Skin epidermis (tissue), 12 donors: ENCODE data around the gene TUBA4A.
A peak's percentile ranks its signal among the peaks of the same experiment; 100 is the strongest.
"Not testable (repeated sequence)": the region's sequence is repeated elsewhere in the genome, so short reads cannot be mapped to it uniquely, and the experiment has no call there.

Experiments used
- H3K27ac ChIP-seq, 21 experiments: fragments of 200-600 bp; sonication (generic) in 11 of 21; one replicate each; pipeline ENCODE4 v1.5.0; 2020; ENCODE audit warnings: mild to moderate bottlenecking in 3 of 21, inconsistent platforms in 2 of 21, moderate library complexity in 2 of 21
- H3K4me3 ChIP-seq, 7 experiments: fragments of 200-600 bp; sonication (generic) in 2 of 7; one replicate each; pipeline ENCODE4 v1.5.0; 2020; ENCODE audit warnings: inconsistent platforms in 2 of 7, mild to moderate bottlenecking in 2 of 7, moderate library complexity in 1 of 7

The TUBA4A gene

GRCh38 chr2:219272995-219273394 is 19.3 kb upstream of the TUBA4A start:
- Histone ChIP-seq H3K4me3 (no peak overlapping the region), H3K27ac (peak overlapping the region in 4 of 21 experiments; percentile 86 to 89 (median 88))

DNA sequence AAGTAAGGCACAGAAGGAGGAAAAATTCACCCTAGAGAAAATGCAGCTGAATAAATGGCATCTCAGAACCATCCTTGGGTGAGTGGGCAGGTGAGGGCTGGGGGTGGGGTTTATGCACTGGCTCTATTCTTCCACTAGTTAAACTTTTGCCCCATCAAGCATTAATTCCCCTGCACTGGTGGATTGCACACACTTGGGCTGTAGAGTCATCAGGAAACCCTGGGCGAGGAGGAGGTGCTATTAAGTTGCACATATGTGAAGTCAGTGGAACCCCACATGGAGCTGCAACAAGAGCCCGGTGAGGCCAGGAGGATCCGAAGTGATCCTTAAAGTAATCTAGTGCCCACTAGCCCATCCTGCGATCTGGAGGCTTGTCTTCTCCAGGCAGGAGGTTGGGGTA is 18.6 kb upstream of the TUBA4A start:
- no peak overlapping the region for H3K27ac ChIP-seq

DNA sequence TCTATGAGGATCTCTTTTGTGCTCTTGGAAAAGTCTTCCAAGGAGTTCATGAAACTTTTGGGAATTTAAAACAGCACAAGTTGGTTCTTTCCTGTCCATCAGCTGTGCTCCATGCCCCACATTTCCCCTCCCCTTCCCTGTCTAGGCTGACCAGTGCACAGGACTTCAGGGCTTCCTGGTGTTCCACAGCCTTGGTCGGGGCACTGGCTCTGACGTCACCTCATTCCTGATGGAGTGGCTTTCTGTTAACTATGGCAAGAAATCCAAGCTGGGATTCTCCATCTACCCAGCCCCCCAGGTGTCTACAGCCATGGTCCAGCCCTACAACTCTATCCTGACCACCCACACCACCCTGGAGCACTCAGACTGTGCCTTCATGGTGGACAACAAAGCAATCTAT is 17.3 kb upstream of the TUBA4A start:
- Histone ChIP-seq H3K4me3 (no peak overlapping the region), H3K27ac (no peak overlapping the region)

More for the DNA sequence above, 18.6 kb upstream of the TUBA4A start:
- H3K4me3 ChIP-seq = no peak overlapping the region

DNA sequence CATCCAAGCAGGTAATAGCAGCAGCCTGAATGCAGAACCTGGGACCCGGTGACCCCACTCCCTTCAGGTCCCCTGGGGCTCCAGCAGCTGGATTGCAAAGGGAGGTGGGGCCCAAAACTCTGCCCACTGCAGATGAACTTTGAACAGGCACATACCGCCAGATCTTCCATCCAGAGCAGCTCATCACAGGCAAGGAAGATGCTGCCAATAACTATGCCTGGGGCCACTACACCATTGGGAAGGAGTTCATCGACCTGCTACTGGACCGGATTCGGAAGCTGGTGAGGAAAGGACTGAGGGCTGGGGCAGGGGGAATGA is 16.3 kb upstream of the TUBA4A start:
- H3K27ac ChIP-seq = no peak overlapping the region
- no peak overlapping the region for H3K4me3 ChIP-seq

- H3K4me3 ChIP-seq = no peak overlapping the region
- no peak overlapping the region for H3K27ac ChIP-seq
Observed at GRCh38 chr2:219269362-219270054, 15.8 kb upstream of the TUBA4A start.

DNA sequence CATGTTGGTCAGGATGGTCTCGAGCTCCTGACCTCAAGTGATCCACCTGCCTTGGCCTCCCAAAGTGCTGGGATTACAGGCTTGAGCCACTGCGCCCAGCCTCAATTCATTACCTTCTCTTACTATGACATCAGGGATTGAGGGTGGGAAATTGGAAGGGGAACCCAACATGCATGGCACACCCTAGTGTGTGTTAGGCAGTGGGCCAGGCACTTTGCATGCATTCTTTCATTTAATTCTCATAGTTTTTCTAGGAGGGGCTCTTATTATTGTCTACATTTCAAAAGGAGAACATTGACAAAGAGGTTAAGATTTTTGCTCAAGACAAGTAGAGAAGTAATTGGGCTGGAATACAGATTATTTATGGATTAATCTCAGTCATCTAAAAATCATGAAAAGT is 14.6 kb upstream of the TUBA4A start:
- Histone ChIP-seq H3K4me3 (no peak overlapping the region), H3K27ac (no peak overlapping the region)

- H3K27ac ChIP-seq = no peak overlapping the region
Observed at GRCh38 chr2:219266886-219267285, 13.2 kb upstream of the TUBA4A start.

DNA sequence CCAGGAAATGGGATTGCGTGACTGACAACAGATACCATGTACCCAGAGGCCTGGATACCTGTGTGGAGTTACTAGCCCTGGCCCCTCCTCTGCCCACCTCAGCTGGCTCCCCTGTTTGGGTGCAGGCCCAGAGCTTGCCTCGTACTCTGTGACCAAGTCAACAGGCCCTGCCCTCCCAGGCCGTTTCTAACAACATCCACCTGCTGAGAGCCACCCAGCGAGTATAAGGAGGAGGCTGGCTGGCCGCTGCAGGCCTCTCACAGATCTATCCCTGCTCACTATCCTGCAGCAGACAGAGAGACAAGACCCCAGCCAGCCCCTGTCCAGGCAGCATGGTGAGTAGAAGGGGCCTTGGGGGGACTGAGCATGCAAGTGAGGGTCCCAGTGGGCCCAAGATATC is 12.5 kb upstream of the TUBA4A start:
- no peak overlapping the region for H3K4me3 ChIP-seq
- H3K27ac ChIP-seq = no peak overlapping the region

More at GRCh38 chr2:219266886-219267285, 13.2 kb upstream of the TUBA4A start:
- no peak overlapping the region for H3K4me3 ChIP-seq

DNA sequence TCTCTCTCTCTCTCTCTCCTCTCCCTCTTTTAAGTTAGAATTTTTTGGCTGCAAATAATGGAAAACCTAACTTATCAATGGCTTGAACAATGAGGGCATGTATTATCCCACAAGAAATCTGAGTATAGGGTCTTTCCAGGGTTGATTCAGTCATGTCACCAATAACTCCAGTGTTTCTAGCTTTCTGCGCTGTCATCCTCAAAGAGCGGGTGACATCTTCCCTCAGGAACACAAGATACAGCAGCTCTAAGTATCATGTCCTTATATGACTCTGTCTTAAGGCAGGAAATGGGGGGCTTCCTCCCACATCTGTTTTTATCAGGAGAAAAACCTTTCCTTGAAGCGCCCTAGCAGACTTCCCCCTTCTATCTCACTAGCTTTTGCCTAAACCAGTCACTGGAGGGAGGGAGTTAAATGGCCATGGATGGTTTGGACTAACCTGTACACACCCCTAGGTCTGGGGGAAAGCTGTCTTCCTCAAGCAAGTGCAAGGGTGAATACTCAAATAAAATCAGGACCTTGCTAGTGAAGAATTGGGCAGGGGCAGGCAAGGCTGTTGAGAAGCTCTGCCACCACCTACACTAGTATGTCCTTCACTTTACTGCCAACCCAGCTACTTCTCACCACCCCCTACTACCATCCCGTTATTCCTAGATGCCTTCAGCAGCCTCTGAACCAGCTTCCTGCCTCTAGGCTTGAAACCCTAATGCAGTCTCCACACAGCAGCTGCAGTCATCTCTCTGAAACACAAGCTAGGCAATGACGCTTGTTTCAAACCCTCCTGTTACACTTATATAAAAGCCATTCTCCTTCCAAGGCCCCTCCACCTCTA is 7.5 kb upstream of the TUBA4A start:
- Histone ChIP-seq H3K4me3 (no peak overlapping the region), H3K27ac (no peak overlapping the region)

GRCh38 chr2:219258942-219259341 is 5.2 kb upstream of the TUBA4A start:
- H3K27ac ChIP-seq, H3K4me3 ChIP-seq: not testable (repeated sequence)

DNA sequence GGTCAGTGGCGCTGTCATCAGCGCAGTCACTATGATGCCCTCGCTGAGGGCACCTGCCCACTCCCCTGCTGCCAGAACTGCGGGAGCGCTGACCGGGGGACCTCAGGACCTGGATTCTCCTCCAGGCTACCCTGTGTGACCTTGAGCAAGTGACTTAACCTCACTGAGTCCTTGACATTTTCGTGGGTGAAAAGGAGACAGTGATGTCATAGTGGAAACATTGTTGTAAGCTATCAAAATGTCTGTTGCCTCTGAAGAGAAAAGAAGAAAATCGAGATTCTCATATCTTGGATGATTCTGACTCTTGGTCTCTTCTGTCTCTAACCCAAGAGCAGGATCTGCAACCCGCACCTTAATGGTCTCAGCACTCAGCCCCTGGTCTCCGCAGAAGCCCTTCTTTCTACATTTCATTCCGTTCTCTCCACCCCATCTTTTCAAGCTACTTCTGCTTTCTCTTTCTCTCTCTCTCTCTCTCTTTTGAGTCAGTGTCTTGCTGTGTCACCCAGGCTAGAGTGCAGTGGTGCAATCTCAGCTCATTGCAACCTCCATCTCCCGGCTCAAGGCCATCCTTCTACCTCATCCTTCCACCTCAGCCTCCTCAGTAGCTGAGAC is 978 bp upstream of the TUBA4A start:
- H3K27ac ChIP-seq = peak overlapping the region; percentile 50 to 98 (median 84)

GRCh38 chr2:219252900-219253752 is 592 bp downstream of the TUBA4A start, which contains the start of gene TUBA4B:
Gene TUBA4B (plus strand): TSS chr2:219253243. CDS start chr2:219253408, 165 bp downstream.
- Histone ChIP-seq H3K27ac (peak within 1 kb of the TSS; percentile 50 to 98 (median 87)), H3K4me3 (peak within 1 kb of the TSS; percentile 50 to 79 (median 67))

More for the DNA sequence above, 978 bp upstream of the TUBA4A start:
- peak overlapping the region; percentile 50 to 79 (median 67) for H3K4me3 ChIP-seq

DNA sequence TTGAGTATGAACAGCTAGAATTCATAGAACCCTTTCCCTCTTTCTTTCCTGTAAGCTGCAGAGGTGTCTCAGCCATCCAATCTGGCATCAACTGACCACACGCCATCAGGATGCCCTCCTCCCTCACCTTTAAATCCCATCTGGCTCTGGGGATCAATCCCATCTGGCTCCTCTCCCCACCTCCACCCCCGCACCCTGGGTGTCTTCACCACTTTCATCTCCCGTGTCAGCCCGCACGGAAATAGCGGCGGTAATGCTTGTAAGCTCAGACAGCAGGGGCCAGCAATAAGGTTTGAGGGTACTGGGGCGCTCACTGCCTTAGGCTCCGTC is 1.2 kb downstream of the TUBA4A start:
- H3K27ac ChIP-seq = peak overlapping the region; percentile 43 to 98 (median 87)
- H3K4me3 ChIP-seq = peak overlapping the region; percentile 50 to 79 (median 67)

GRCh38 chr2:219252084-219252483 is 1.6 kb downstream of the TUBA4A start:
- Histone ChIP-seq H3K27ac (peak overlapping the region in 20 of 21 experiments; percentile 76 to 98 (median 88)), H3K4me3 (peak overlapping the region; percentile 50 to 79 (median 67))

DNA sequence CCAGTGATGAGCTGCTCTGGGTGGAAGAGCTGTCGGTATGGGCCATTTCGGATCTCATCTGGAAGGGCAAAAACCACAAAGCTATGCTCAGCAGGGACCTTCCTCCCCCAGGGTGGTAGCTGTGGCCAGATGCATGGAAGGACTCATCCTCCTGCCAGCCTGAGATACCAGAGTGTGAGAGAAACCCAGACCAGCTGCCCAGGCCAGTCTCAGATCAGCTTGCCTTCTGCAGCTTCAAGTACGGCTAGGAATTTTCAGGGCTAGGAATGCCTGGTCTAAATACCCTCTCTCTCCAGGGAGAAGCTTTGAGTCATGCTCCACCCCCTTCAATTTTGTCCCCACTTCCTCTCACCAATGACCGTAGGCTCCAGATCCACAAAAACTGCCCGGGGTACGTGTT is 2.1 kb downstream of the TUBA4A start:
- Histone ChIP-seq H3K27ac (peak overlapping the region in 16 of 21 experiments; percentile 10 to 98 (median 90)), H3K4me3 (peak overlapping the region; percentile 50 to 79 (median 67))

DNA sequence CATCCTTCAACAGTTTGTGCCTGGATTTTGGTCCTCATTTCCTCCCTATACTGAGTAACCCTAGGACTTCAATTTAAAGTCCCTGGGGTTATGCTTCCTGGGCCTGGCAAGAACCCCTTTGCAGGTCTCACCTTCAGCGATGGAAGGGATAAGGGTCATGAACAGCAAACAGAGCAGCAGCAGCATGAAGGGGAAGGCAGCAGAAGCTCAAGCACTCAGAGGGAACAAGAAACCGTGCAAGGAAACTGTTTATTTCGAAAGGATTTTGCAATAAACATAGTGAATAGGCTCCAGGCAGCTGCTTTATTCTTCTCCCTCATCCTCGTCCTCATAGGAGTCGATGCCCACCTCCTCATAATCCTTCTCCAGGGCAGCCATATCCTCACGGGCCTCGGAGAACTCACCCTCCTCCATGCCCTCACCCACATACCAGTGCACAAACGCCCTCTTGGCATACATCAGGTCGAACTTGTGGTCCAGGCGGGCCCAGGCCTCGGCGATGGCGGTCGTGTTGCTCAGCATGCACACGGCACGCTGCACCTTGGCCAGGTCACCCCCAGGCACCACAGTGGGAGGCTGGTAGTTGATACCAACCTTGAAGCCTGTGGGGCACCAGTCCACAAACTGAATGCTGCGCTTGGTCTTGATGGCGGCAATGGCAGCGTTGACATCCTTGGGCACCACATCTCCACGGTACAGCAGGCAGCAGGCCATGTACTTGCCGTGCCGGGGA is 3.5 kb downstream of the TUBA4A start:
- peak overlapping the region; percentile 15 to 98 (median 82) for H3K27ac ChIP-seq
- peak overlapping the region in 5 of 7 experiments; percentile 2 to 75 (median 20) for H3K4me3 ChIP-seq

- Histone ChIP-seq H3K27ac (peak overlapping the region in 20 of 21 experiments; percentile 57 to 98 (median 86)), H3K4me3 (peak overlapping the region in 6 of 7 experiments; percentile 2 to 75 (median 16))
Observed at GRCh38 chr2:219249203-219249980, 4.3 kb downstream of the TUBA4A start.

DNA sequence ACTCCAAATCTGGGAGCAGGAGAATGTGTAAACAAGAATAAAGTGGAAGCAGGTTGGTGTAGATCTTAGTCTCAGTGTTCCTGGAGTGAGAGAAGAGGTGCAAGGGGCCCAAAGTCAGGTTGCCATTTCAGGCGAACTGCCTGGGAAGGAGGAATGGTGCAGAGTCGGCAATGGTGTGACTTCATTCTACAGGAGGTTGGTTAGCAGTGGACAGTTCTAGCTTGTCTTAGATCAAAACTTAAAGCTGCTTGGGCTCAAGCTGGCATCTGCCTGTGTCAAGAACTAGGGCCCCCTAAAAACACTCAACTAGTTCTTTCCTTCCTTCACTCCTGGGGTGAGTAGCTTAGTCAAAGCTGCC is 4.9 kb downstream of the TUBA4A start:
- peak overlapping the region in 3 of 7 experiments; percentile 8 to 24 (median 20) for H3K4me3 ChIP-seq
- peak overlapping the region in 20 of 21 experiments; percentile 57 to 98 (median 86) for H3K27ac ChIP-seq
